Mesenchymal stem cell (in vitro differentiated cells and primary cell): ENCODE data around the gene SCO1.

Experiments
- DNase-seq: peaks from one replicate; pipeline ENCODE4 v3.0.0-alpha.2; 2013
- H2AFZ ChIP-seq: one replicate; pipeline ENCODE4 v1.6.1; 2013; ENCODE audit warnings: low read depth, mild to moderate bottlenecking, control low read depth, inconsistent platforms, low read length, moderate library complexity
- H2AK5ac ChIP-seq: 2 replicates; pipeline ENCODE4 v1.6.1; 2013; ENCODE audit warnings: low read length, moderate library complexity, mild to moderate bottlenecking, inconsistent platforms; ENCODE audit not compliant: severe bottlenecking
- H2BK120ac ChIP-seq: one replicate; pipeline ENCODE4 v1.6.1; 2013; ENCODE audit warnings: low read depth, mild to moderate bottlenecking, inconsistent platforms, low read length, moderate library complexity
- H2BK12ac ChIP-seq, 2 experiments: one replicate each; pipeline ENCODE4 v1.6.1; 2013; ENCODE audit warnings: inconsistent platforms in 2 of 2, low read length in 2 of 2, mild to moderate bottlenecking in 2 of 2, moderate library complexity in 2 of 2, control low read depth in 1 of 2
- H2BK15ac ChIP-seq: one replicate; pipeline ENCODE4 v1.6.1; 2013; ENCODE audit warnings: mild to moderate bottlenecking, low read depth, inconsistent platforms; ENCODE audit not compliant: poor library complexity, severe bottlenecking
- H2BK5ac ChIP-seq: 2 replicates; pipeline ENCODE4 v1.6.1; 2013; ENCODE audit warnings: low read depth, mild to moderate bottlenecking, low read length, control low read depth, inconsistent platforms; ENCODE audit not compliant: poor library complexity, severe bottlenecking
- H3K14ac ChIP-seq, 2 experiments: one replicate each; pipeline ENCODE4 v1.6.1; 2013; ENCODE audit warnings: inconsistent platforms in 2 of 2, low read length in 2 of 2, control low read depth in 1 of 2, mild to moderate bottlenecking in 1 of 2, moderate library complexity in 1 of 2
- H3K18ac ChIP-seq, 2 experiments: one replicate each; pipeline ENCODE4 v1.6.1; 2013; ENCODE audit warnings: inconsistent platforms in 2 of 2, low read length in 2 of 2, control low read depth in 1 of 2, low read depth in 1 of 2, mild to moderate bottlenecking in 1 of 2
- H3K23ac ChIP-seq, 2 experiments: one replicate each; pipeline ENCODE4 v1.6.1; 2013; ENCODE audit warnings: inconsistent platforms in 2 of 2, low read length in 2 of 2, mild to moderate bottlenecking in 2 of 2, moderate library complexity in 2 of 2, control low read depth in 1 of 2
- H3K27ac ChIP-seq: 2 replicates; pipeline ENCODE4 v1.5.1; 2013; ENCODE audit warnings: mild to moderate bottlenecking, moderate library complexity, low read length, control low read depth, inconsistent platforms; ENCODE audit not compliant: poor library complexity, severe bottlenecking
- H3K27me3 ChIP-seq, 2 experiments: 2 replicates each; pipeline versions ENCODE4 v1.6.1 to v1.7.0; 2013; ENCODE audit warnings: low read length in 2 of 2, mild to moderate bottlenecking in 2 of 2, moderate library complexity in 2 of 2, control low read depth in 1 of 2, inconsistent platforms in 1 of 2; ENCODE audit not compliant: control insufficient read depth in 1 of 2, insufficient read depth in 1 of 2
- H3K36me3 ChIP-seq, 2 experiments: 2 replicates each; pipeline versions ENCODE4 v1.6.1 to v1.7.0; 2013; ENCODE audit warnings: low read length in 2 of 2, control low read depth in 1 of 2, inconsistent platforms in 1 of 2, low read depth in 1 of 2, mild to moderate bottlenecking in 1 of 2; ENCODE audit not compliant: insufficient read depth in 2 of 2, control insufficient read depth in 1 of 2
- H3K4ac ChIP-seq, 2 experiments: one replicate each; pipeline ENCODE4 v1.6.1; 2013; ENCODE audit warnings: inconsistent platforms in 2 of 2, low read length in 2 of 2, mild to moderate bottlenecking in 2 of 2, moderate library complexity in 2 of 2, control low read depth in 1 of 2, low read depth in 1 of 2
- H3K4me1 ChIP-seq: 2 replicates; pipeline ENCODE4 v1.6.1; 2013; ENCODE audit warnings: low read depth, low read length, control low read depth; ENCODE audit not compliant: control insufficient read depth, insufficient read depth
- H3K4me2 ChIP-seq: 2 replicates; pipeline ENCODE4 v1.6.1; 2013; ENCODE audit warnings: low read length, mild to moderate bottlenecking, inconsistent platforms; ENCODE audit not compliant: poor library complexity, severe bottlenecking
- H3K4me3 ChIP-seq, 2 experiments: 2 replicates each; pipeline versions ENCODE4 v1.5.1 to v1.7.0; 2013; ENCODE audit warnings: low read length in 2 of 2, mild to moderate bottlenecking in 2 of 2, control low read depth in 1 of 2, low read depth in 1 of 2; ENCODE audit not compliant: insufficient read depth in 1 of 2
- H3K79me1 ChIP-seq: replicated peaks from 2 replicates; pipeline ENCODE4 v1.6.1; 2013; ENCODE audit warnings: mild to moderate bottlenecking, control low read depth, low read length, inconsistent platforms; ENCODE audit not compliant: poor library complexity, severe bottlenecking
- H3K9ac ChIP-seq: 2 replicates; pipeline ENCODE4 v1.7.0; 2013; ENCODE audit warnings: mild to moderate bottlenecking, low read length, moderate library complexity
- H3K9me3 ChIP-seq: 2 replicates; pipeline ENCODE4 v1.7.0; 2013; ENCODE audit warnings: mild to moderate bottlenecking, low read length; ENCODE audit not compliant: control insufficient read depth
- H4K8ac ChIP-seq: one replicate; pipeline ENCODE4 v1.6.1; 2013; ENCODE audit warnings: inconsistent platforms, mild to moderate bottlenecking, low read length, moderate library complexity
- H4K91ac ChIP-seq: one replicate; pipeline ENCODE4 v1.6.1; 2013; ENCODE audit warnings: mild to moderate bottlenecking, low read length, inconsistent platforms
- WGBS: methylation state at CpG from one replicate; pipeline ENCODE4 v1.1.7; 2013; ENCODE audit warnings: mixed read lengths; 5-methylcytosine and 5-hydroxymethylcytosine counted together

The SCO1 gene

DNA sequence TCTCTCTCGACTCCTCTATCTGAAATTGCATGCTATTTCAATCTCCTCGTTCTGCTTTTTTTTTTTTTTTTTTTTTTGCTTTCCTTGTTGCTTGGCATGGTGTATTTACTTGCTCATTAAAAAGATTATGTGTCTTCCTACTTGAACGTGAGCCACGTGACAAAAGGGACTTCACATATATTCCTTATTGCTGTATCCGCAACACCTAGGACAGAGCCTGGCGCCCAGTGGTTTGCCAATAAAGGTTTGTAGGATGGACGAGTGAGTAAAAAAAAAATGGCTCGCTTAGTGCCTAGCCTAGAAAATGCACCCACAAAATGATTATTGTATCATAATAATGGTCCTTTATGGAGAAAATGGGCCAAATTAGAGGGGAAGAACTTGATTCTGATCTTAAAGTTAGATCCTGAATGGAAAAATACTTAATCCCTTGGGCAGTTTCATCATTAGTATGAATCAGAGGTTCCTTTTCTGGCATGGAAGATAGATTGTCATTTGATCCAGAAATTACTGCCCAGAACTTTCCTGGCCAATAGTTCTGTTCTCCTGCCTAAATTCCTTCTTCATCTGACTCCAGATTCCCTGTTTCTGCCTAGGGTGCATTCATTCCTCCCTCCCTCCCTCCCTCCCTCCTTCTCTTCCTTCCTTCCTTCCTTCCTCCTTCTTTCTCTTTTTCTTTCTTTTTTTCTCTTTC, 46.1 kb upstream of the SCO1 start:
- Histone ChIP-seq H3K23ac (no peak overlapping the region), H2AFZ (no peak overlapping the region), H2BK12ac (no peak overlapping the region), H3K9ac (peak overlapping the region; percentile 36), H3K4me1 (no peaks in the 10 kb centered on the region), H3K4ac (no peak overlapping the region), H4K8ac (no peak overlapping the region), H3K14ac (no peak overlapping the region), H3K36me3 (no peaks in the 10 kb centered on the region), H3K27ac (no peak overlapping the region), H3K27me3 (peaks cover 0 to 17% of the 10 kb centered on the region in 2 experiments), H2BK15ac (no peak overlapping the region), H2BK120ac (no peak overlapping the region), H3K4me2 (no peak overlapping the region), H3K79me1 (no peaks in the 10 kb centered on the region), H3K4me3 (peak overlapping the region in 1 of 2 experiments; percentile 16), H2BK5ac (no peak overlapping the region), H2AK5ac (no peak overlapping the region), H4K91ac (no peak overlapping the region), H3K9me3 (no peaks in the 10 kb centered on the region), H3K18ac (no peak overlapping the region)
- WGBS: 81% methylated on average over 4 of the region's 8 CpGs
- no peak for DNase-seq

DNA sequence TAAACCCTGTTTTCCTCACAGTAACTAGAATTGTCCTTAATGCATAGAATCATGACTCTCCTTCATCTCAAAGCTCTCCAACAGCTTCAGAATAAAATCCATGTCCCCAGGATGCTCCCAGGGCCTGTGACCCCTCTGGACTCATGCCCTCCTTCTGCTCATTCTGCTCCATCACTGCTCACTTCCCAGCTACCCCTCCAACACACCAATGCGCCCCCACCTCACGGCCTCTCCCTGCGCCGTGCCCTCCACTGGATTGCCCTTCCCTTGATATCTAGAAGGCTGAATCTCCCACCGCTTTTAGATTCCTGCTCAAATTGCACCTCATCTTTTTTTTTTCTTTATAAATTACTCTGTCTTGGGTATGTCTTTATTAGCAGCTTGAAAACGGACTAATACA, 45.1 kb upstream of the SCO1 start:
- Histone ChIP-seq H2BK120ac (no peak overlapping the region), H3K9ac (no peak overlapping the region), H3K9me3 (no peaks in the 10 kb centered on the region), H3K4ac (no peak overlapping the region), H3K23ac (no peak overlapping the region), H3K36me3 (no peaks in the 10 kb centered on the region), H3K27ac (no peak overlapping the region), H3K4me1 (no peaks in the 10 kb centered on the region), H2AK5ac (no peak overlapping the region), H3K4me3 (no peak overlapping the region), H3K18ac (no peak overlapping the region), H4K91ac (no peak overlapping the region), H2AFZ (no peak overlapping the region), H3K79me1 (no peaks in the 10 kb centered on the region), H3K14ac (no peak overlapping the region), H3K27me3 (peaks cover 0 to 25% of the 10 kb centered on the region in 2 experiments), H2BK5ac (no peak overlapping the region), H2BK12ac (no peak overlapping the region), H3K4me2 (no peak overlapping the region), H2BK15ac (no peak overlapping the region), H4K8ac (no peak overlapping the region)
- 93% methylated on average over 4 of the region's 6 CpGs for WGBS
- no peak for DNase-seq

DNA sequence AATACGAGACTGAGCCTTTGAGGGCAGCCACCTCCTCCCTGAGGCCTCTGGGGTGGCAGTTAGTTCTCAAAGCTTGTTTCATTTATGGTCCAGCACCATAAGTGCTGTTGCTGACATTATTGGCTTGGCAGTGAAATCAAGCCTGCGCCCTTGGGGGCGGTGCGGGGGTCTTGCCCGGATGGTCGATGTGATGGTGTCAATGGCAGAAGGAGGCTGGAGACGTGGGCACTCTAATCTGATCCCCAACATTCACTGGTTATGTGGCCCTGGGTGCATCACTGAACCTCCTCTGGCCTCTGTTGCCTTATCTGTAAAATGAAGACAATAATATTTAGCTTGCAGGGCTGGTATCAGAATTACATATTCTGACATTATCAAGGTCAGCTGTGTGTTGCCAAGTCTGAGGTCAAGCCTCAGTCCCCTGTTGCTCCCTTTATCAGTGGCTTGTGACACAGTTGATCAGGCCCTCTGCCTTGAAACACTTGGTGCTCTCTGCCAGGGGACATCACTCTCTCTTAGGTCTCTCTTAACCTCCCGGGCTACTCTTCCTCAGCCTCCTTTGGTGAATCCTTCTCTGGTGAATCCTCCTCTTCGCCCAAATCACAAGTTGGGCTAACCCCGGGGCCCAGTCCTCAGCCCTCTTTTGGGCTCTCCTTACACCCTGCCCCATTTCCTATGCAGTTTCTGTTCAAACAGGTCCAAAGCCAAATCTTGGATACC, 44.2 kb upstream of the SCO1 start:
- H3K4me2 ChIP-seq: no peak overlapping the region
- no peak overlapping the region for H3K9ac ChIP-seq
- no peaks in the 10 kb centered on the region for H3K9me3 ChIP-seq
- H3K36me3 ChIP-seq: no peaks in the 10 kb centered on the region
- no peak overlapping the region for H2AFZ ChIP-seq
- H3K27me3 ChIP-seq: peaks cover 0 to 25% of the 10 kb centered on the region in 2 experiments
- no peak overlapping the region for H3K23ac ChIP-seq
- H3K18ac ChIP-seq: no peak overlapping the region
- no peak overlapping the region for H2BK15ac ChIP-seq
- no peak overlapping the region for H3K27ac ChIP-seq
- H2BK5ac ChIP-seq: no peak overlapping the region
- H2BK120ac ChIP-seq: no peak overlapping the region
- no peak overlapping the region for H3K4ac ChIP-seq
- H4K8ac ChIP-seq: no peak overlapping the region
- H4K91ac ChIP-seq: no peak overlapping the region
- H2BK12ac ChIP-seq: no peak overlapping the region
- no peak for DNase-seq
- H3K79me1 ChIP-seq: no peaks in the 10 kb centered on the region
- H2AK5ac ChIP-seq: no peak overlapping the region
- no peak overlapping the region for H3K4me3 ChIP-seq
- no peak overlapping the region for H3K14ac ChIP-seq
- WGBS: 88% methylated on average over 9 of the region's 10 CpGs
- no peaks in the 10 kb centered on the region for H3K4me1 ChIP-seq

DNA sequence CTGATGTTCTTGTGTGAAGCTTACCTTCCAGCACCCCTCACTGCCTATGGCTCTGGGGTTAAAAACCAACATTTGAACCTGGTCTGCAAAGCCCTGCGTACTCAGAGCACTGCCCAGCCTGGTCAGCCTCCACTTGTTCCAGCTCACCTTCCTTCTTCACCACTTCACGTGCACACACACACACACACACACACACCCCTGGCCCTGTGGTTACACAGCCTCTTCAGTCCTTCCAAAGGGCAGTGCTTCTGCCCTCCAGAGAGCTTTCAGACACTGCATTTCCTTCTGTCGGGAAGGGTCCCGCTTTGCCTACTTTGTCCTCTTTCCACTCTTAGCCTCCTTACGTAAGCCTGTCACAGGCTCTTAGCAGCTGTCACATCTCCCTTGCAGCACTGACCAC, 42.1 kb upstream of the SCO1 start:
- H2BK15ac ChIP-seq: no peak overlapping the region
- no peak overlapping the region for H3K18ac ChIP-seq
- no peak overlapping the region for H3K27ac ChIP-seq
- WGBS: 89% methylated on average over 4 of the region's 5 CpGs
- no peak overlapping the region for H3K4me3 ChIP-seq
- no peaks in the 10 kb centered on the region for H3K79me1 ChIP-seq
- no peak overlapping the region for H3K14ac ChIP-seq
- no peak for DNase-seq
- no peak overlapping the region for H2BK120ac ChIP-seq
- no peak overlapping the region for H4K8ac ChIP-seq
- no peak overlapping the region for H3K4me2 ChIP-seq
- no peaks in the 10 kb centered on the region for H3K9me3 ChIP-seq
- no peak overlapping the region for H2BK5ac ChIP-seq
- H3K4me1 ChIP-seq: no peaks in the 10 kb centered on the region
- no peak overlapping the region for H3K9ac ChIP-seq
- H3K23ac ChIP-seq: no peak overlapping the region
- no peak overlapping the region for H2AK5ac ChIP-seq
- no peak overlapping the region for H2BK12ac ChIP-seq
- H3K4ac ChIP-seq: no peak overlapping the region
- peaks cover 0 to 25% of the 10 kb centered on the region in 2 experiments for H3K27me3 ChIP-seq
- H2AFZ ChIP-seq: no peak overlapping the region
- no peaks in the 10 kb centered on the region for H3K36me3 ChIP-seq
- H4K91ac ChIP-seq: no peak overlapping the region
